Thoracic aorta (tissue), 2 donors: ENCODE data around the gene DHRS3. TPM values are rescaled to one million over a fixed set of nuclear protein-coding genes. Genes with fewer than 3 reads are reported as not detected.
"Not testable (repeated sequence)": the region's sequence is repeated elsewhere in the genome, so short reads cannot be mapped to it uniquely, and the experiment has no call there.

Experiments used
- ATAC-seq: fragments of 150-250 bp; one replicate; pipeline ENCODE4 v1.8.0; 2017; ENCODE audit warnings: low read depth; ENCODE audit not compliant: insufficient number of reproducible peaks, low FRiP score
- DNase-seq: peaks from one replicate; pipeline ENCODE4 v3.0.0-alpha.2; 2020; ENCODE audit warnings: low spot score
- H3K27ac ChIP-seq, 2 donors: fragments of 200-600 bp; sonication (generic); 1 replicate in 1 of 2; 2 replicates in 1 of 2; pipeline ENCODE4 v1.5.1; 2016; ENCODE audit warnings: mild to moderate bottlenecking in 2 of 2, moderate library complexity in 2 of 2
- H3K27me3 ChIP-seq: fragments of 200-600 bp; sonication (generic); replicated peaks from 2 replicates; pipeline ENCODE4 v1.6.0; 2016; ENCODE audit warnings: mild to moderate bottlenecking; ENCODE audit not compliant: insufficient read depth
- H3K36me3 ChIP-seq: fragments of 200-600 bp; sonication (generic); one replicate; pipeline ENCODE4 v1.5.1; 2016
- H3K4me1 ChIP-seq, 2 donors: fragments of 200-600 bp; sonication (generic); 1 replicate in 1 of 2; 2 replicates in 1 of 2; pipeline versions ENCODE4 v1.5.1 to v1.6.0; 2016; ENCODE audit warnings: low read depth in 2 of 2, mild to moderate bottlenecking in 1 of 2; ENCODE audit not compliant: control insufficient read depth in 1 of 2
- H3K4me3 ChIP-seq: fragments of 200-600 bp; sonication (generic); 2 replicates; pipeline ENCODE4 v1.5.1; 2016; ENCODE audit warnings: mild to moderate bottlenecking
- H3K9me3 ChIP-seq: fragments of 200-600 bp; sonication (generic); 2 replicates; pipeline ENCODE4 v1.5.1; 2016
- CTCF ChIP-seq: fragments of 200-600 bp; sonication (generic); IDR thresholded peaks from one replicate; pipeline ENCODE4 v1.5.1; 2019; ENCODE audit warnings: antibody characterized with exemption
- total RNA-seq, 2 donors: library from RNA; depleted of rRNA; stranded (reverse); fragments of >200 nt; gene quantifications; one replicate each; pipeline versions ENCODE4 v1.1.0 to v1.2.3, GENCODE V29; 2016

The DHRS3 gene
- total RNA-seq, 2 donors from 2014 or later, result 65.9 to 150 TPM

GRCh38 chr1:12540580-12541273, 77.3 kb downstream of the DHRS3 start:
- Histone ChIP-seq H3K36me3 (no peaks in the 10 kb centered on the region), H3K4me1 (peaks cover 15 to 34% of the 10 kb centered on the region in 2 donors), H3K27ac (peak overlapping the region; percentile 77 to 90), H3K9me3 (peaks cover 5% of the 10 kb centered on the region), H3K27me3 (no peaks in the 10 kb centered on the region), H3K4me3 (peak overlapping the region; percentile 32)
- no peak for DNase-seq
- ATAC-seq, result no peak
- no peak for TF ChIP-seq CTCF

- Histone ChIP-seq H3K27me3 (no peaks in the 10 kb centered on the region), H3K9me3 (peaks cover 5% of the 10 kb centered on the region), H3K4me3 (peak overlapping the region; percentile 32), H3K4me1 (peaks cover 15 to 34% of the 10 kb centered on the region in 2 donors), H3K27ac (peak overlapping the region; percentile 77 to 90), H3K36me3 (no peaks in the 10 kb centered on the region)
- DNase-seq, result peak; percentile 80
- peak; percentile 14 for TF ChIP-seq CTCF
- peak; percentile 82 for ATAC-seq
Observed at GRCh38 chr1:12539705-12540579, 78.1 kb downstream of the DHRS3 start.

GRCh38 chr1:12539320-12539704, 78.7 kb downstream of the DHRS3 start:
- Histone ChIP-seq H3K27ac (peak overlapping the region; percentile 77 to 90), H3K4me1 (peaks cover 15 to 34% of the 10 kb centered on the region in 2 donors), H3K27me3 (no peaks in the 10 kb centered on the region), H3K9me3 (peaks cover 5% of the 10 kb centered on the region), H3K4me3 (no peak overlapping the region), H3K36me3 (no peaks in the 10 kb centered on the region)
- ATAC-seq (no peak), DNase-seq (no peak)
- no peak for TF ChIP-seq CTCF

GRCh38 chr1:12538536-12538935, 79.5 kb downstream of the DHRS3 start:
- not testable (repeated sequence) for H3K27ac ChIP-seq, H3K4me3 ChIP-seq, H3K9me3 ChIP-seq, DNase-seq, ATAC-seq, H3K36me3 ChIP-seq, H3K27me3 ChIP-seq
- peaks cover 15 to 34% of the 10 kb centered on the region in 2 donors for H3K4me1 ChIP-seq

- no peak for DNase-seq
- no peak for TF ChIP-seq CTCF
- no peaks in the 10 kb centered on the region for H3K27me3 ChIP-seq
- peaks cover 15 to 34% of the 10 kb centered on the region in 2 donors for H3K4me1 ChIP-seq
- no peak overlapping the region for H3K4me3 ChIP-seq
- H3K9me3 ChIP-seq, result peaks cover 5% of the 10 kb centered on the region
- ATAC-seq, result no peak
- H3K36me3 ChIP-seq, result no peaks in the 10 kb centered on the region
- no peak overlapping the region for H3K27ac ChIP-seq
Observed at GRCh38 chr1:12537906-12538461, 80.0 kb downstream of the DHRS3 start.
